ENCODE results near the gene S100A14. TPM values are rescaled to one million over a fixed set of nuclear protein-coding genes. Genes with fewer than 3 reads are reported as not detected.
"Not testable (repeated sequence)": the region's sequence is repeated elsewhere in the genome, so short reads cannot be mapped to it uniquely, and the experiment has no call there.

The S100A14 gene
- polyA plus RNA-seq, 3 donors = 17.2 to 19.6 (median 18.9) TPM

GRCh38 chr1:153597206-153597605, 18.9 kb downstream of the S100A14 start:
- DNase-seq = no peak

DNA sequence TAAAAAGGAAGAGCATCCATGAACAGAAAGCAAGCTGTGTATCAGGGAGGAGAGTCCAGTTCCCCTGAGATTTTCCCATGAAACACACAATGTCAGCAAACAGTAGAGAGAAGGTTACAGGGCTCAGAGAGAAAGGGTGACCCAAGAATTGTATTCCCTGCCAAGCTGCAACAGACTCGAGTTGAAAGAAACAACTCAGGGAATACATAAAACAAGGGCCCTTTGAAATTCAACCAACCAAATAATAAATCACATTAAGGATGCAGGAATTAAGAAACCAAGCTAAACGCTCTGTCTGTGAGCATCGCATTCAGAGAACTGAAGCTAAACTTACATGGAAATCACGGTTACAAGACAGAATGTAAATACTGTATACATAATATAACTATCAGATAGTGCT, 23.4 kb downstream of the S100A14 start:
- no peak for DNase-seq

DNA sequence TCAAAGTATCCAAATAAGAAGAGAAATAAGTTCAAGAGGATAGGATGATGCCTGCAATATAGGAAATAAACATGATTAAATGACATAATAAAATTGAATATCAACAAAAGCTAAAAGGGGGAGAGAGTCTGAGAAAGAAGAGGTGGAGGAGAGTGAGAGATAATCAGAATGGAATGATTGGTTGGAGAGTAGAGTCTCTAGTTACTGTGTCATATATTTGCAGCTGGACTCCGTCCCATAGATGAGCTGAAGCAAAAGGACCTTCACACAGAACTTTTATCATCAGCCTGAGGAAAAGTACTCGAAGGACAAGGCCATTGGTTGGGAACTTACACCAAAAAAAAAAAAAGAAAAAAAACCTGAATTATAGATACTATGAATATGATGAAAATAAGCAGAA, 27.6 kb downstream of the S100A14 start:
- no peak for DNase-seq

DNA sequence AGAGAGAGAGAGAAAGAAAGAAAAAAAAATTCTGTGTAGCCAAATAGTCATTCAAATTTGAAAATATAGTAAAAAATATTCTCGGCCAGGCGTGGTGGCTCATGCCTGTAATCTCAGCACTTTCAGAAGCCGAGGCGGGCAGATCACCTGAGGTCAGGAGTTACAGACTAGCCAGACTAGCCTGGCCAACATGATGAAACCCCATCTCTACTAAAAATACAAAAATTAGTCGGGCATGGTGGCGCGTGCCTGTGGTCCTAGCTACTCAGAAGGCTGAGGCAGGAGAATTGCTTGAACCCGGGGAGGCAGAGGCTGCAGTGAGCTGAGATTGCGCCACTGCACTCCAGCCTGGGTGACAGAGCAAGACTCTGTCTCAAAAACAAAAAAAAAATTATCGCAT, 28.1 kb downstream of the S100A14 start:
- DNase-seq = not testable (repeated sequence)

GRCh38 chr1:153587314-153587713, 28.8 kb downstream of the S100A14 start:
- no peak for DNase-seq

- no peak for DNase-seq
These were observed 29.8 kb downstream of the S100A14 start for GRCh38 chr1:153586347-153586746.

GRCh38 chr1:153585006-153585405, 31.1 kb downstream of the S100A14 start:
- DNase-seq = no peak

GRCh38 chr1:153583976-153584375, 32.1 kb downstream of the S100A14 start:
- DNase-seq = no peak

DNA sequence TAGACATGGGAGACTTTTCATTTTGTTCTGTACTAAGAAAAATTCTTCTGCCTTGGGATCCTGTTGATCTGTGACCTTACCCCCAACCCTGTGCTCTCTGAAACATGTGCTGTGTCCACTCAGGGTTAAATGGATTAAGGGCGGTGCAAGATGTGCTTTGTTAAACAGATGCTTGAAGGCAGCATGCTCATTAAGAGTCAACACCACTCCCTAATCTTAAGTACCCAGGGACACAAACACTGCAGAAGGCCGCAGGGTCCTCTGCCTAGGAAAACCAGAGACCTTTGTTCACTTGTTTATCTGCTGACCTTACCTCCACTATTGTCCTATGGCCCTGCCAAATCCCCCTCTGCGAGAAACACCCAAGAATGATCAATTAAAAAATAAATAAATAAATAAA, 32.6 kb downstream of the S100A14 start:
- not testable (repeated sequence) for DNase-seq

DNA sequence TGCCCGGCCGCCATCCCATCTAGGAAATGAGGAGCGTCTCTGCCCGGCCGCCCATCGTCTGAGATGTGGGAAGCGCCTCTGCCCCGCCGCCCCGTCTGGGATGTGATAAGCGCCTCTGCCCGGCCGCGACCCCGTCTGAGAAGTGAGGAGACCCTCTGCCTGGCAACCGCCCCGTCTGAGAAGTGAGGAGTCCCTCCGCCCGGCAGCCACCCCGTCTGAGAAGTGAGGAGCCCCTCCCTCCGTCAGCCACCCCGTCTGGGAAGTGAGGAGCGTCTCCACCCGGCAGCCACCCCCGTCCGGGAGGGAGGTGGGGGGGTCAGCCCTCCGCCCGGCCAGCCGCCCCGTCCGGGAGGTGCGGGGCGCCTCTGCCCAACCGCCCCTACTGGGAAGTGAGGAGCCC, 33.3 kb downstream of the S100A14 start:
- not testable (repeated sequence) for DNase-seq

DNA sequence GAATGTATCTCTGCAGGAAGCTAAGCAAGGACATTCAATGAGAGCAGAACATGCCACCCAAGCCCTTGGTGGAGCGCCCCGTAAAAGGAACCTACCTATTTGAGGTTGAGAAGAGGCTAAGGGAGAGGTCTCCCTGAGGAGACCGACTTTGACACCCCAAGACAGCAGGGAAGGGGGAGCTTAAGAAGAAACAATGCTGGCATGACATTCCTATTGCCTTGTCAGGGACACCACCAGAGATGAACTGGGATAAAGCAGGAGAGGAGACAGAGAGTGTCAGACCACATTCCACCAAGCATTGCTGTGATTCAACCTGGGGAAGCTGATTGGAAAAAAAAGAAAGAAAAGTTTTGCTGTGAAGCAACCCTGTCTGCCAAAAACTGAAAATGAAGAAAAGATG, 37.2 kb downstream of the S100A14 start:
- DNase-seq = no peak

- no peak for DNase-seq
These were observed 37.6 kb downstream of the S100A14 start for GRCh38 chr1:153578490-153578889.

GRCh38 chr1:153577624-153578051, 38.5 kb downstream of the S100A14 start:
- DNase-seq = no peak

DNA sequence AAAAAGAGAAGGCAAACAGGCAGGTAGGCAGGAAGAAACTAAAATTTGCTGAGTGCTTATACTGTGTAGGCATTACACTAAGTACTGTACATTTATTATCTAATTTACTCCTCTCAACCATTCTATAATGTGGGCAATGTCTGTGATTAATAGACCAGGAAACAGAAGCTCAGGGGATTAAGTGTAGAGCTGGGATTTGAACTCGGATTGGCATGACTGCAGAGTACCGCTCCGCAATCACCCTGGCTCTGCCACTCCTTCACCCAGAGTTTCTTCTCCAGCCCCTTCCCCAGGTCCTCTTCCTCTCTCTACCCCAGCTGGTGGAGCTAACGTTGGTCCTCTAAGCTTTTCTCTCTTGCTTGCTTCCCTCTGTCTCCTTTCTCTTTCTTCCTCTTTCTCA, 39.0 kb downstream of the S100A14 start:
- DNase-seq = no peak

DNA sequence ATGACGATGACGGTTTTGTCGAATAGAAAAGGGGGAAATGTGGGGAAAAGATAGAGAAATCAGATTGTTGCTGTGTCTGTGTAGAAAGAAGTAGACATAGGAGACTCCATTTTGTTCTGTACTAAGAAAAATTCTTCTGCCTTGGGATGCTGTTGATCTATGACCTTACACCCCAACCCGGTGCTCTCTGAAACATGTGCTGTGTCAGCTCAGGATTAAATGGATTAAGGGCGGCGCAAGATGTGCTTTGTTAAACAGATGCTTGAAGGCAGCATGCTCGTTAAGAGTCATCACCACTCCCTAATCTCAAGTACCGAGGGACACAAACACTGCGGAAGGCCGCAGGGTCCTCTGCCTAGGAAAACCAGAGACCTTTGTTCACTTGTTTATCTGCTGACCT, 40.6 kb downstream of the S100A14 start:
- DNase-seq = not testable (repeated sequence)

DNA sequence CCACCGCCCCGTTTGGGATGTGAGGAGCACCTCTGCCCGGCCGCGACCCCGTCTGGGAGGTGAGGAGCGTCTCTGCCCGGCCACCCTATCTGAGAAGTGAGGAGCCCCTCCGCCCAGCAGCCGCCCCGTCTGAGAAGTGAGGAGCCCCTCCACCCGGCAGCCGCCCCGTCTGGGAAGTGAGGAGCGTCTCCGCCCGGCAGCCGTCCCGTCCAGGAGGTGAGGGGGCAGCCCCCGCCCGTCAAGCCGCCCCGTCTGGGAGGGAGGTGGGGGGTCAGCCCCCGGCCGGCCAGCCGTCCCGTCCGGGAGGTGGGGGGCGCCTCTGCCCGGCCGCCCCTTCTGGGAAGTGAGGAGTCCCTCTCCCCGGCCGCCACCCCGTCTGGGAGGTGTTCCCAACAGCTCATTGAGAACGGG, 41.0 kb downstream of the S100A14 start:
- DNase-seq = not testable (repeated sequence)

GRCh38 chr1:153573351-153573750, 42.8 kb downstream of the S100A14 start:
- DNase-seq = no peak

DNA sequence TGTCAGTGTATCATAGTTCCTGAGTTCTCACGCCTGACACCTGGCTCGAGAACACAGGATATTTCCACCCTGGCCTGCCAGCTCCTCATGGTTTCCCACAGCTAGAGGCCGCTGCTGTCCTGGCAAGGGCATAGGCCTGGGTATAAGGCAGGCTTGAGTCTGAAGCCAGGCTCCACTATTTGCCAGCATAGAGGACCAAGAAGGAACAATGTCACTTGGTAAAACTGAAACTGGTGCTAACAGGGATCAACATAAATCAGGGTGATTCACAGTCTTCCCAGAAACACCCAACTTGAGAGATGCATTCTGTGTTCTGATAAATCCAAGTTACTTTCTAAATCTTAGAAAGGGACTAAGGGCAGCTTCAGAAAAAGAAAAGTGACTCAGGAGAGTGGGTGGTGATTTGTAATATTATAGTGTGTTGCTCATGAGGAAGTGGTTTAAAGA, 43.5 kb downstream of the S100A14 start:
- peak; percentile 63 for DNase-seq

DNA sequence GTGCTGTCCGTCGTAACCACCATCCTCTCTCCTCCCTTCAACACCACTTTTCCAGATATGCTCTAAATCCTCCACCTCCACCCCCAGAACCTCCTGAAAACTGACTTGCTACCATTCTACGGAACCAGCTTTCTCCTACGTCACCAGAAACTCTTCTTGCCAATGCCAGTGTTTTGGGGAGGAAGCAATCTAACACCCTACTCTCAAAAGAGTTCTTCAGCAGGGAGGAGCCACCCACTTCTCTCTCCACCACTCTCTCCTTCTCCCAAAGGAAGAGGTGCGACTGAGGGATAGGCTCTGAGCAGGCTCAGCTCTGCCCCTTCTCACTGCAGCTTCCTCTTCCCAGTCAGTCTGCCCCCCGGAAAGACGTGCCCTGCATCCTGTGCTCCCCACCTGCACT, 44.4 kb downstream of the S100A14 start:
- no peak for DNase-seq

- no peak for DNase-seq
These were observed 45.3 kb downstream of the S100A14 start for GRCh38 chr1:153570874-153571273.

DNA sequence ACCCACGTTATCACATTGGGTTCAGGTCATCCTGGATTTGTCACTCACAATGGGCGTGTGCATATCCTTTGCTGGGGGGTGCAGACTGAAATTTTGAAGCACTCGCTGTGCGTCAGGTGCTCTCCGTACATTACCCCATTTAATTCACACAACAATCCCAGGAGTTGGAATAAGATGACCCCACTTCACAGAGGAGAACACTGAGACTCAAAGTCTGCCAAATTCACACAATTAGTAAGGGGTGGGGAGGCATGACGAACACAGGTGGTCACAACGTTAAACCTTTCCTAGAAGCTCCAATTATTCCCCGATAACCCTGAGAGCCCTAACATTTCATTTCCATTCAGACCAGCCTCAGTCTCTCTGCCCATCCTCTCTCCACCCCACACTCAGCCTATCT, 46.7 kb downstream of the S100A14 start:
- DNase-seq = no peak

GRCh38 chr1:153568367-153569099, 47.6 kb downstream of the S100A14 start:
- peak; percentile 88 for DNase-seq

GRCh38 chr1:153567621-153568366, 48.3 kb downstream of the S100A14 start:
- DNase-seq = no peak
